C4-2B (cell line): ENCODE results near the gene FCHSD2.

ENCODE experiments used
- ZFX ChIP-seq: fragments of 450-650 bp; IDR thresholded peaks from 2 replicates; pipeline ENCODE4 v1.6.1; 2017
- TF ChIP-seq, protein P1 (sequence below): fragments of 450-650 bp; conservative IDR thresholded peaks from 2 replicates; pipeline ENCODE4 v1.5.1; 2017; ENCODE audit warnings: mild to moderate bottlenecking

DNA sequence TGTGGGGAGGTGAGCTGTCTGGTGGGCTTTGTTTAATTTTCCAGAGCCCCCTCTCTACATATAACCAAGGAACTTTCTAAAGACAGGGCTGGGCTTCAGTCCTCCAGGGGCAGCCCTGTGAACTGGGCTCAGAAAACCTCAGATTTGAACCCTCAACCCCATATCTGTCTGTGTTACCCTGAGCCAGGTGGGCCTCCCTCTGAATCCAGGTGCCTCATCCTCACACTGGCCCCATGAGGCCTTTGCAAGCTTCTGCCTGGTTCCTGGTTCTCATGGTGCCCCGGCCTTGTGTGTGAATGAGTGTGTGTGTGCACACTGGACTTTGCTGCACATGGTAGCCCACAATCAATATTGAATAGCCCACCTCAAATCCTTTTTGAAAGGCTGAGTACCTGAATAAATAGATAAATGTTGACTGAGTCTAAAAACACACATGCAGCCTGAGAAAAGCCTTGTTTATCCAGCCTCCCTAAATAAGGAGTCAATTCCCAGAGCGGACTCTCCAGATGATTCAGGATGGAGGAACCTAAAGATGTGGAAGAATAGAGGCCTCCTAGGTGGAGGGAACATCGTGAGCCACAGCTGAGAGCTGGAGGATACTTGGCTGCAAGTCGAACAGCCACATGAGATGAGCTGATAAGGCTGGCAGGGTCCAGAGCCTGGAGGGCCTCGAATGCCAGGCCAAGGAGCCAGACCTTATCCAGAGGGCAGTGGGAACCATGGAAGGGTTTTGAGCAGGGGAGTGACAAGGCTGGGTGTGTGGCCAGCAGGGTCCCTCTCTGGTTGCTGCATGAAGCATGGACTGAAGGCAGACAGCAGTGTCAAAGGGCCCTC lies 47.8 kb upstream of the FCHSD2 start:
- no peak for TF ChIP-seq ZFX
- TF ChIP-seq, protein P1, sequence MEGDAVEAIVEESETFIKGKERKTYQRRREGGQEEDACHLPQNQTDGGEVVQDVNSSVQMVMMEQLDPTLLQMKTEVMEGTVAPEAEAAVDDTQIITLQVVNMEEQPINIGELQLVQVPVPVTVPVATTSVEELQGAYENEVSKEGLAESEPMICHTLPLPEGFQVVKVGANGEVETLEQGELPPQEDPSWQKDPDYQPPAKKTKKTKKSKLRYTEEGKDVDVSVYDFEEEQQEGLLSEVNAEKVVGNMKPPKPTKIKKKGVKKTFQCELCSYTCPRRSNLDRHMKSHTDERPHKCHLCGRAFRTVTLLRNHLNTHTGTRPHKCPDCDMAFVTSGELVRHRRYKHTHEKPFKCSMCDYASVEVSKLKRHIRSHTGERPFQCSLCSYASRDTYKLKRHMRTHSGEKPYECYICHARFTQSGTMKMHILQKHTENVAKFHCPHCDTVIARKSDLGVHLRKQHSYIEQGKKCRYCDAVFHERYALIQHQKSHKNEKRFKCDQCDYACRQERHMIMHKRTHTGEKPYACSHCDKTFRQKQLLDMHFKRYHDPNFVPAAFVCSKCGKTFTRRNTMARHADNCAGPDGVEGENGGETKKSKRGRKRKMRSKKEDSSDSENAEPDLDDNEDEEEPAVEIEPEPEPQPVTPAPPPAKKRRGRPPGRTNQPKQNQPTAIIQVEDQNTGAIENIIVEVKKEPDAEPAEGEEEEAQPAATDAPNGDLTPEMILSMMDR = no peak
